Neural cell (in vitro differentiated cells): ENCODE data around the gene SHROOM4. TPM values are rescaled to one million over a fixed set of nuclear protein-coding genes. Genes with fewer than 3 reads are reported as not detected.

Experiments used
- H2AFZ ChIP-seq: fragments of 200-600, 300-800 bp; sonication (generic), shearing (Covaris generic); 2 replicates; pipeline ENCODE4 v1.6.0; 2014; ENCODE audit warnings: low read depth, mild to moderate bottlenecking, antibody characterized with exemption, low read length, moderate library complexity
- H3F3A ChIP-seq: fragments of 200-600 bp; shearing (Covaris generic); 2 replicates; pipeline ENCODE4 v1.6.1; 2016; ENCODE audit warnings: mild to moderate bottlenecking, moderate library complexity, mixed read lengths, antibody characterized with exemption, low read length; ENCODE audit not compliant: insufficient read depth, poor library complexity, severe bottlenecking
- H3K27ac ChIP-seq: fragments of 200-600, 300-800 bp; sonication (generic), shearing (Covaris generic); 2 replicates; pipeline ENCODE4 v1.5.1; 2014; ENCODE audit warnings: mild to moderate bottlenecking, low read length, moderate library complexity
- H3K27me3 ChIP-seq: fragments of 300-800, 200-600 bp; sonication (generic), shearing (Covaris generic); 2 replicates; pipeline ENCODE4 v1.6.0; 2014; ENCODE audit warnings: mild to moderate bottlenecking, low read depth, low read length, moderate library complexity; ENCODE audit not compliant: insufficient read depth
- H3K36me3 ChIP-seq: fragments of 300-800, 200-600 bp; sonication (generic), shearing (Covaris generic); 2 replicates; pipeline ENCODE4 v1.5.1; 2014; ENCODE audit warnings: mild to moderate bottlenecking, antibody characterized with exemption, low read length, moderate library complexity; ENCODE audit not compliant: insufficient read depth
- H3K4me2 ChIP-seq: fragments of 300-800, 200-600 bp; sonication (generic), shearing (Covaris generic); 2 replicates; pipeline ENCODE4 v1.6.0; 2014; ENCODE audit warnings: mild to moderate bottlenecking, low read length
- H3K4me3 ChIP-seq: fragments of 300-800, 200-600 bp; sonication (generic), shearing (Covaris generic); 2 replicates; pipeline ENCODE4 v1.5.1; 2014; ENCODE audit warnings: mild to moderate bottlenecking, low read length, moderate library complexity
- H3K79me2 ChIP-seq: fragments of 200-600 bp; shearing (Covaris generic); replicated peaks from 2 replicates; pipeline ENCODE4 v1.6.0; 2014; ENCODE audit warnings: mild to moderate bottlenecking, low read length, moderate library complexity; ENCODE audit not compliant: insufficient read depth
- H3K9ac ChIP-seq: fragments of 300-800, 200-600 bp; sonication (generic), shearing (Covaris generic); 2 replicates; pipeline ENCODE4 v1.6.1; 2016; ENCODE audit warnings: mild to moderate bottlenecking, low read length, mixed read lengths
- H3K9me2 ChIP-seq: fragments of 200-600 bp; shearing (Covaris generic); 2 replicates; pipeline ENCODE4 v1.6.1; 2016; ENCODE audit warnings: mild to moderate bottlenecking, low read length, mixed read lengths; ENCODE audit not compliant: insufficient read depth
- H3K9me3 ChIP-seq: fragments of 200-600, 300-800 bp; sonication (generic), shearing (Covaris generic); 2 replicates; pipeline ENCODE4 v1.6.1; 2016; ENCODE audit warnings: mild to moderate bottlenecking, mixed run types, low read length, moderate library complexity, mixed read lengths
- H4K20me1 ChIP-seq: fragments of 200-600 bp; shearing (Covaris generic); 2 replicates; pipeline ENCODE4 v1.6.1; 2016; ENCODE audit warnings: mild to moderate bottlenecking, mixed run types; ENCODE audit not compliant: insufficient read depth
- CTCF ChIP-seq: fragments of 450-650 bp; IDR thresholded peaks from 2 replicates; pipeline ENCODE4 v1.5.1; 2014; ENCODE audit warnings: antibody characterized with exemption, mild to moderate bottlenecking, moderate library complexity; ENCODE audit not compliant: poor library complexity, severe bottlenecking
- EP300 ChIP-seq: fragments of 450-650 bp; conservative IDR thresholded peaks from 2 replicates; pipeline ENCODE4 v1.6.1; 2014; ENCODE audit warnings: antibody characterized with exemption, mild to moderate bottlenecking, moderate library complexity; ENCODE audit not compliant: poor library complexity, severe bottlenecking
- EZH2 ChIP-seq: fragments of 200-600, 300-800 bp; shearing (Covaris generic), sonication (generic); IDR thresholded peaks from 2 replicates; pipeline ENCODE4 v1.6.1; 2014; ENCODE audit warnings: antibody characterized with exemption, low read length, borderline replicate concordance, mild to moderate bottlenecking; ENCODE audit not compliant: insufficient read depth, poor library complexity, severe bottlenecking
- MXI1 ChIP-seq: fragments of 450-650 bp; conservative IDR thresholded peaks from 2 replicates; pipeline ENCODE4 v1.6.1; 2014; ENCODE audit warnings: antibody characterized with exemption, mild to moderate bottlenecking; ENCODE audit not compliant: poor library complexity, severe bottlenecking
- POLR2AphosphoS5 ChIP-seq: IDR thresholded peaks from 2 replicates; pipeline ENCODE4 v1.6.1; 2012
- RAD21 ChIP-seq: fragments of 450-650 bp; conservative IDR thresholded peaks from 2 replicates; pipeline ENCODE4 v1.6.1; 2014; ENCODE audit warnings: antibody characterized with exemption, mild to moderate bottlenecking, moderate library complexity
- SMC3 ChIP-seq: fragments of 450-650 bp; conservative IDR thresholded peaks from 2 replicates; pipeline ENCODE4 v1.6.1; 2014; ENCODE audit warnings: antibody characterized with exemption, mild to moderate bottlenecking, moderate library complexity; ENCODE audit not compliant: poor library complexity
- TAF1 ChIP-seq: IDR thresholded peaks from 2 replicates; pipeline ENCODE4 v1.6.1; 2012; ENCODE audit warnings: low read depth
- polyA plus RNA-seq: library from polyadenylated mRNA; depleted of rRNA; stranded (reverse); fragments of >200 nt; gene quantifications from 2 replicates; pipeline ENCODE4 v1.2.3, GENCODE V29; 2014
- TF ChIP-seq, protein P1 (sequence below): IDR thresholded peaks from 2 replicates; pipeline ENCODE4 v1.6.1; 2012; ENCODE audit warnings: borderline replicate concordance

Gene SHROOM4
- polyA plus RNA-seq, 1 donor from 2014 or later, result 1.4 TPM

GRCh38 chrX:50671661-50672060, 142.3 kb downstream of the SHROOM4 start:
- Histone ChIP-seq H3K9me2 (no peaks in the 10 kb centered on the region), H3F3A (no peaks in the 10 kb centered on the region), H2AFZ (no peak overlapping the region), H3K27ac (no peak overlapping the region), H3K9ac (no peak overlapping the region), H3K4me3 (no peak overlapping the region), H3K79me2 (no peaks in the 10 kb centered on the region), H3K27me3 (no peaks in the 10 kb centered on the region), H3K36me3 (no peaks in the 10 kb centered on the region), H3K9me3 (no peaks in the 10 kb centered on the region), H4K20me1 (no peaks in the 10 kb centered on the region), H3K4me2 (no peak overlapping the region)
- no peak for TF ChIP-seq RAD21
- TF ChIP-seq SMC3, result no peak
- no peak for TF ChIP-seq EZH2
- TF ChIP-seq CTCF, result no peak
- no peak for TF ChIP-seq TAF1
- TF ChIP-seq, protein P1, sequence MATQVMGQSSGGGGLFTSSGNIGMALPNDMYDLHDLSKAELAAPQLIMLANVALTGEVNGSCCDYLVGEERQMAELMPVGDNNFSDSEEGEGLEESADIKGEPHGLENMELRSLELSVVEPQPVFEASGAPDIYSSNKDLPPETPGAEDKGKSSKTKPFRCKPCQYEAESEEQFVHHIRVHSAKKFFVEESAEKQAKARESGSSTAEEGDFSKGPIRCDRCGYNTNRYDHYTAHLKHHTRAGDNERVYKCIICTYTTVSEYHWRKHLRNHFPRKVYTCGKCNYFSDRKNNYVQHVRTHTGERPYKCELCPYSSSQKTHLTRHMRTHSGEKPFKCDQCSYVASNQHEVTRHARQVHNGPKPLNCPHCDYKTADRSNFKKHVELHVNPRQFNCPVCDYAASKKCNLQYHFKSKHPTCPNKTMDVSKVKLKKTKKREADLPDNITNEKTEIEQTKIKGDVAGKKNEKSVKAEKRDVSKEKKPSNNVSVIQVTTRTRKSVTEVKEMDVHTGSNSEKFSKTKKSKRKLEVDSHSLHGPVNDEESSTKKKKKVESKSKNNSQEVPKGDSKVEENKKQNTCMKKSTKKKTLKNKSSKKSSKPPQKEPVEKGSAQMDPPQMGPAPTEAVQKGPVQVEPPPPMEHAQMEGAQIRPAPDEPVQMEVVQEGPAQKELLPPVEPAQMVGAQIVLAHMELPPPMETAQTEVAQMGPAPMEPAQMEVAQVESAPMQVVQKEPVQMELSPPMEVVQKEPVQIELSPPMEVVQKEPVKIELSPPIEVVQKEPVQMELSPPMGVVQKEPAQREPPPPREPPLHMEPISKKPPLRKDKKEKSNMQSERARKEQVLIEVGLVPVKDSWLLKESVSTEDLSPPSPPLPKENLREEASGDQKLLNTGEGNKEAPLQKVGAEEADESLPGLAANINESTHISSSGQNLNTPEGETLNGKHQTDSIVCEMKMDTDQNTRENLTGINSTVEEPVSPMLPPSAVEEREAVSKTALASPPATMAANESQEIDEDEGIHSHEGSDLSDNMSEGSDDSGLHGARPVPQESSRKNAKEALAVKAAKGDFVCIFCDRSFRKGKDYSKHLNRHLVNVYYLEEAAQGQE, result no peak
- no peak for TF ChIP-seq MXI1
- no peak for TF ChIP-seq EP300
- TF ChIP-seq POLR2AphosphoS5, result no peak

DNA sequence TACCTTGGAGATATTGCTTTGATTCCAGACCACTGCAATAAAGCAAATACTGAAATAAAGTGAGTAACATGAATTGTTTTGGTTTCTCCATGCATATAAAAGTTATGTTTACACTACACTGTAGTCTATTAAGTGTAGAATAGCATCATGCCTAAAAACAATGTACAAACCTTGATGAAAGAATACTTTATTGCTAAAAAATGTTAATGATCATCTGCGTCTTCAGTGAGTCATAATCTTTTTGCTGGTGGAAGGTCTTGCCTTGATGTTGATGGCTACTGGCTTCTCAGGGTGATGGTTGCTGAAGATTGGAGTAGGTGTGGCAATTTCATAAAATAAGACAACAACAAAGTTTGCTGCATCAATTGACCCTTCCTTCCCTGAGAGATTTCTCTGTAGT, 145.1 kb downstream of the SHROOM4 start:
- H4K20me1 ChIP-seq, result no peaks in the 10 kb centered on the region
- TF ChIP-seq MXI1, result no peak
- no peak for TF ChIP-seq CTCF
- TF ChIP-seq EP300, result no peak
- no peak for TF ChIP-seq SMC3
- TF ChIP-seq, protein P1, result no peak
- no peak for TF ChIP-seq TAF1
- no peak for TF ChIP-seq POLR2AphosphoS5
- no peak for TF ChIP-seq RAD21
- TF ChIP-seq EZH2, result no peak
- no peaks in the 10 kb centered on the region for H3K36me3 ChIP-seq
- H3K4me2 ChIP-seq, result no peak overlapping the region
- H3K79me2 ChIP-seq, result no peaks in the 10 kb centered on the region
- no peaks in the 10 kb centered on the region for H3K9me3 ChIP-seq
- no peaks in the 10 kb centered on the region for H3F3A ChIP-seq
- H3K9me2 ChIP-seq, result no peaks in the 10 kb centered on the region
- H3K9ac ChIP-seq, result no peak overlapping the region
- H3K4me3 ChIP-seq, result no peak overlapping the region
- H2AFZ ChIP-seq, result no peak overlapping the region
- no peaks in the 10 kb centered on the region for H3K27me3 ChIP-seq
- H3K27ac ChIP-seq, result no peak overlapping the region
